Breast epithelium (tissue), 3 donors: Measurements from ENCODE around the gene TP53I11.

Source experiments
- POLR2A ChIP-seq: fragments of 450-650 bp; IDR thresholded peaks from one replicate; pipeline ENCODE4 v1.6.1; 2016; ENCODE audit warnings: antibody characterized with exemption, mild to moderate bottlenecking, moderate library complexity
- POLR2AphosphoS5 ChIP-seq, 3 donors: sonication (generic); formaldehyde crosslinking; IDR thresholded peaks; one replicate each; pipeline ENCODE4 v1.6.1; 2017; ENCODE audit warnings: antibody characterized with exemption in 3 of 3
- TF ChIP-seq, protein P1 (sequence below), 3 donors: fragments of 450-650 bp; IDR thresholded peaks; one replicate each; pipeline ENCODE4 v1.5.1; 2016 to 2017; ENCODE audit warnings: antibody characterized with exemption in 3 of 3, mild to moderate bottlenecking in 3 of 3, moderate library complexity in 3 of 3

GRCh38 chr11:44905131-44905866, 45.4 kb downstream of the TP53I11 start:
- TF ChIP-seq, protein P1, sequence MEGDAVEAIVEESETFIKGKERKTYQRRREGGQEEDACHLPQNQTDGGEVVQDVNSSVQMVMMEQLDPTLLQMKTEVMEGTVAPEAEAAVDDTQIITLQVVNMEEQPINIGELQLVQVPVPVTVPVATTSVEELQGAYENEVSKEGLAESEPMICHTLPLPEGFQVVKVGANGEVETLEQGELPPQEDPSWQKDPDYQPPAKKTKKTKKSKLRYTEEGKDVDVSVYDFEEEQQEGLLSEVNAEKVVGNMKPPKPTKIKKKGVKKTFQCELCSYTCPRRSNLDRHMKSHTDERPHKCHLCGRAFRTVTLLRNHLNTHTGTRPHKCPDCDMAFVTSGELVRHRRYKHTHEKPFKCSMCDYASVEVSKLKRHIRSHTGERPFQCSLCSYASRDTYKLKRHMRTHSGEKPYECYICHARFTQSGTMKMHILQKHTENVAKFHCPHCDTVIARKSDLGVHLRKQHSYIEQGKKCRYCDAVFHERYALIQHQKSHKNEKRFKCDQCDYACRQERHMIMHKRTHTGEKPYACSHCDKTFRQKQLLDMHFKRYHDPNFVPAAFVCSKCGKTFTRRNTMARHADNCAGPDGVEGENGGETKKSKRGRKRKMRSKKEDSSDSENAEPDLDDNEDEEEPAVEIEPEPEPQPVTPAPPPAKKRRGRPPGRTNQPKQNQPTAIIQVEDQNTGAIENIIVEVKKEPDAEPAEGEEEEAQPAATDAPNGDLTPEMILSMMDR (IDR thresholded peaks at IDR 0.05): no peak
- TF ChIP-seq POLR2A (no peak), POLR2AphosphoS5 (IDR thresholded peaks at IDR 0.05) (no peak)
